ENCODE measurements around the gene ABHD2. TPM values are rescaled to one million over a fixed set of nuclear protein-coding genes. Genes with fewer than 3 reads are reported as not detected.
A peak's percentile ranks its signal among the peaks of the same experiment; 100 is the strongest.

The ABHD2 gene
- total RNA-seq, 1 donor, result 115 TPM

DNA sequence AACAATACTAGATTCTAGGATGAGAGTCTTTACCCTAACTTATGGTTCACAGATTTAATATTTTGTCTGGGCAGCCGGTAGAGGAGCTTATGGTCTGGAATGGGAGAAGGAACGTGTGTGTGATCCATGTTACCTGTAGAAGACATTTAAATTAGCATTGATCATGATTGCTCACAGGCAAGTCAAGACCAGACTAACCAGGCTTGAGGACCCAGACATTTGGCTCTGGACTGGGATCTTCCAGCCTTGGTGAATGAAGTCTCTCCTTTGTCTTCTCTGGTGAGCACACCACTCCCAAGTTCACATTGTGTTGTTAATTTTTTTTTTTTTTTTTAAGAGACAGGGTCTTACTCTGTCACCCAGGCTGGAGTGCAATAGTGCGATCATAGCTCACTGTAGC is 11.7 kb downstream of the ABHD2 start:
- H2AFZ ChIP-seq (ENCODE audit: low read length), result no peak overlapping the region
- no peaks in the 10 kb centered on the region for H3K9me3 ChIP-seq (ENCODE audit: low read depth, low read length)
- H3K36me3 ChIP-seq (ENCODE audit: insufficient read depth, low read length), result peaks cover 12% of the 10 kb centered on the region
- no peaks in the 10 kb centered on the region for H4K20me1 ChIP-seq (ENCODE audit: insufficient read depth, low read length)
- peaks cover 74% of the 10 kb centered on the region for H3K79me2 ChIP-seq (ENCODE audit: insufficient read depth, low read length)
- H3K27me3 ChIP-seq (ENCODE audit: insufficient read depth, low read length), result no peaks in the 10 kb centered on the region
- no peak overlapping the region for H3K4me3 ChIP-seq (ENCODE audit: insufficient read depth, low read length)
- H3K4me2 ChIP-seq (ENCODE audit: insufficient read depth, low read length), result no peak overlapping the region
- no peak for DNase-seq (ENCODE audit: insufficient read length, low spot score, missing footprints)
- TF ChIP-seq, protein P1, sequence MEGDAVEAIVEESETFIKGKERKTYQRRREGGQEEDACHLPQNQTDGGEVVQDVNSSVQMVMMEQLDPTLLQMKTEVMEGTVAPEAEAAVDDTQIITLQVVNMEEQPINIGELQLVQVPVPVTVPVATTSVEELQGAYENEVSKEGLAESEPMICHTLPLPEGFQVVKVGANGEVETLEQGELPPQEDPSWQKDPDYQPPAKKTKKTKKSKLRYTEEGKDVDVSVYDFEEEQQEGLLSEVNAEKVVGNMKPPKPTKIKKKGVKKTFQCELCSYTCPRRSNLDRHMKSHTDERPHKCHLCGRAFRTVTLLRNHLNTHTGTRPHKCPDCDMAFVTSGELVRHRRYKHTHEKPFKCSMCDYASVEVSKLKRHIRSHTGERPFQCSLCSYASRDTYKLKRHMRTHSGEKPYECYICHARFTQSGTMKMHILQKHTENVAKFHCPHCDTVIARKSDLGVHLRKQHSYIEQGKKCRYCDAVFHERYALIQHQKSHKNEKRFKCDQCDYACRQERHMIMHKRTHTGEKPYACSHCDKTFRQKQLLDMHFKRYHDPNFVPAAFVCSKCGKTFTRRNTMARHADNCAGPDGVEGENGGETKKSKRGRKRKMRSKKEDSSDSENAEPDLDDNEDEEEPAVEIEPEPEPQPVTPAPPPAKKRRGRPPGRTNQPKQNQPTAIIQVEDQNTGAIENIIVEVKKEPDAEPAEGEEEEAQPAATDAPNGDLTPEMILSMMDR (IDR thresholded peaks at IDR 0.05; ENCODE audit: extremely low read depth, low read depth, low read length), result no peak
- peak overlapping the region; percentile 98 for H3K27ac ChIP-seq (ENCODE audit: low read depth, low read length)
- peaks cover 56% of the 10 kb centered on the region for H3K4me1 ChIP-seq (ENCODE audit: insufficient read depth, low read length)

DNA sequence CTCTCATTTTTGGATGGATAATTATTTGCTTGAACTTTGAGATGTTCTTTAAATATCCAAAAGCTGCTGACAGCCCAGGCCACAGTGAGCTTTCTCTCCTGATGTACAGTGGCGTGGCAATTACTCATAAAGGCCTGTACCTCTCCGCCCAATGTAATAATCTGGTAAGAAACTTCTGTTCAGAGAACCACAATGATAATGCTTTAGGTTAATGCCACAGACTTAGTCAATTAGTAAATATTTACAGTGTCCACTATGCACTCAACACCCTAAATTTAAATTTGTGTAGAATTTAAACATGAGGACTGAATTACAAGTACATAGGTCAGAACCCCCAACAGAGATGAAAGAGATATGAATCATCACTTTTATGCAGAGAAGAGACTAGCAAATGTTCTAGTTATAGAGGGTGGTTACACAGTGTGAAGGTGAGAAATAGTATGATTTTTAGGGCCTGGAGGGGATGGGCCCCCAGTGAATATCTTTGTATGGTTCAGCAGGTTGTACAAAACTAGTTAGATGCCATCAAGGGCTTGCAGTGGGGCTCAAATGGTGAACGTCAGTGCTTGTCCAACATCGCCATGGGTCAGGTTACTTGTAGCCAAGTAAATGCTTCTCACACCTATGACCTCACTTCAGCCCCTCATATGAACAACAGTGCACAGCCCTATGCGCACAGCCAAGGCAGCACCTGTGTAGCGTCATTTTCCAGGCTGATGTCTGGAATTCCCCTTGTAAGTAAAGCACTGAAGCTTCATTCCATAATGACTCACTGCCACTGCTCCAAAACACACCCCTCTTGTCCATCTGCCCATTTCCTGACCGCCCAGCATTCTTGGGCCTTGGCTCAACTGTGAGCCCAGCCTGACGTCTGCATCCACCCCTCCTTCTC is 13.3 kb downstream of the ABHD2 start:
- TF ChIP-seq, protein P1 (IDR thresholded peaks at IDR 0.05; ENCODE audit: extremely low read depth, low read depth, low read length), result no peak
- Histone ChIP-seq H3K36me3 (ENCODE audit: insufficient read depth, low read length) (peaks cover 6% of the 10 kb centered on the region), H4K20me1 (ENCODE audit: insufficient read depth, low read length) (no peaks in the 10 kb centered on the region), H3K4me3 (ENCODE audit: insufficient read depth, low read length) (peak overlapping the region; percentile 12), H3K27ac (ENCODE audit: low read depth, low read length) (peak overlapping the region; percentile 98), H3K79me2 (ENCODE audit: insufficient read depth, low read length) (peaks cover 68% of the 10 kb centered on the region), H3K4me2 (ENCODE audit: insufficient read depth, low read length) (peak overlapping the region; percentile 72), H2AFZ (ENCODE audit: low read length) (no peak overlapping the region), H3K27me3 (ENCODE audit: insufficient read depth, low read length) (no peaks in the 10 kb centered on the region), H3K4me1 (ENCODE audit: insufficient read depth, low read length) (peaks cover 61% of the 10 kb centered on the region), H3K9me3 (ENCODE audit: low read depth, low read length) (no peaks in the 10 kb centered on the region)
- DNase-seq (ENCODE audit: insufficient read length, low spot score, missing footprints), result peak; percentile 89

DNA sequence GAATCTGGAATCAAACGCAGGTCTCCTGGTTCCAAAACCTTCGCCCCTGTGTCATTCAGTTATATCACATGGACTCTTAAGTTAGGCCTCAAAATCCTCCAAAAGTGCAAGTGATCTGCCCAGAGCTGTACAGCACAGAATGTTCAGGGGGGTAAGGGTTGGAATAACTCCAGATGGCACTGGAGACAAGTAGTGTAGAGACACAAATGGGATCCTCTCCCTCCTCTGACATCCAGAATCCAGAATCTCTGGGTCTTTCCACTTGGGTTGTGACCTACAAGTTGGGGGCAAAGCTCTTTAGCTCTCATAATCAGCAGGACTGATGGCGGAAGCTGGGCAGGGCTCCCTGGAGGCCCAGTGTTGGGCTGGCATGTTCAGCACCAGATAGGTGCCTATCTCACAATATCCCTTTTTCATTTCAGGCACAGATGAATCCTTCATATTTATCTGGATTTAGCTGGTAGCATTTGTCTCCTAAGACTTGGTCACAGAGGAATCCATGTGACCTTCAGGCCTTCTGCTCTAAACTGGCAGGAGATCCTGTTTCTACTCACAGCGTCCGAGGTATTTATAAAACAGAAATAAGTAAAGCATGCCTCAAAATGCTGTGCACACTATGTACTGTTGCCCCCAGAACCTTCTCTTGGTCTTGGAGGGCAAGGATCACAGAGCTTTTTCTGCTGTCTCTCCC is 15.4 kb downstream of the ABHD2 start:
- H3K4me1 ChIP-seq (ENCODE audit: insufficient read depth, low read length), result peaks cover 67% of the 10 kb centered on the region
- peak overlapping the region; percentile 98 for H3K27ac ChIP-seq (ENCODE audit: low read depth, low read length)
- H3K27me3 ChIP-seq (ENCODE audit: insufficient read depth, low read length), result no peaks in the 10 kb centered on the region
- no peak overlapping the region for H3K4me2 ChIP-seq (ENCODE audit: insufficient read depth, low read length)
- no peaks in the 10 kb centered on the region for H4K20me1 ChIP-seq (ENCODE audit: insufficient read depth, low read length)
- no peak overlapping the region for H3K4me3 ChIP-seq (ENCODE audit: insufficient read depth, low read length)
- TF ChIP-seq, protein P1 (IDR thresholded peaks at IDR 0.05; ENCODE audit: extremely low read depth, low read depth, low read length), result no peak
- H2AFZ ChIP-seq (ENCODE audit: low read length), result no peak overlapping the region
- no peaks in the 10 kb centered on the region for H3K9me3 ChIP-seq (ENCODE audit: low read depth, low read length)
- no peak for DNase-seq (ENCODE audit: insufficient read length, low spot score, missing footprints)
- peaks cover 68% of the 10 kb centered on the region for H3K79me2 ChIP-seq (ENCODE audit: insufficient read depth, low read length)
- peaks cover 6% of the 10 kb centered on the region for H3K36me3 ChIP-seq (ENCODE audit: insufficient read depth, low read length)

DNA sequence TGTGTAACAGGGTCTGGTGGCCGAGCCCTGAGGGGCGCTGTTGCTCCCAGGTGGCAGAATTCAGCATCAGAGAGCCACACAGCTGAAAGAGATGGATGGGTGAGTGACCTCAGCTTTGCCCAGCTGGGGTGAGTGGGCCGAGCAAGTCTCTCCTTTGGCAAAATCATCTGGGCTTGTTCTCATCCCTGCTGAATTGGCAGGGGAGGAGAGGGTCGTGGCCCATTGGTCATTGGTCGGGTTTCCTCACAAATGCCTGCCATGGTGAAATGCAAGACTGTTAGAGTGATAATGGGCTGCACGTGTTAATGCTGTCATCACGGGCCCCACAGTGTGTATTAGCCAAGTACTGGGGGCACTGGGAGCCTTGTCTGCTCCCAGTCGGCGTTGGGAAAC is 15.9 kb downstream of the ABHD2 start:
- H3K27ac ChIP-seq (ENCODE audit: low read depth, low read length), result peak overlapping the region; percentile 98
- no peaks in the 10 kb centered on the region for H3K27me3 ChIP-seq (ENCODE audit: insufficient read depth, low read length)
- H4K20me1 ChIP-seq (ENCODE audit: insufficient read depth, low read length), result no peaks in the 10 kb centered on the region
- no peak overlapping the region for H3K4me3 ChIP-seq (ENCODE audit: insufficient read depth, low read length)
- no peaks in the 10 kb centered on the region for H3K9me3 ChIP-seq (ENCODE audit: low read depth, low read length)
- TF ChIP-seq, protein P1 (IDR thresholded peaks at IDR 0.05; ENCODE audit: extremely low read depth, low read depth, low read length), result peak; percentile 10
- H3K4me2 ChIP-seq (ENCODE audit: insufficient read depth, low read length), result peak overlapping the region; percentile 54
- H3K79me2 ChIP-seq (ENCODE audit: insufficient read depth, low read length), result peaks cover 68% of the 10 kb centered on the region
- H3K36me3 ChIP-seq (ENCODE audit: insufficient read depth, low read length), result peaks cover 9% of the 10 kb centered on the region
- DNase-seq (ENCODE audit: insufficient read length, low spot score, missing footprints), result no peak
- H3K4me1 ChIP-seq (ENCODE audit: insufficient read depth, low read length), result peaks cover 67% of the 10 kb centered on the region
- H2AFZ ChIP-seq (ENCODE audit: low read length), result no peak overlapping the region
